ENCODE results near the gene STK17B. TPM values are rescaled to one million over a fixed set of nuclear protein-coding genes. Genes with fewer than 3 reads are reported as not detected.

Gene STK17B
- total RNA-seq, 1 experiment from 2014 or later, result 16.9 TPM

GRCh38 chr2:196201229-196202009 is 30.0 kb upstream of the STK17B start (continued):
- TF ChIP-seq REST (IDR thresholded peaks at IDR 0.05; ENCODE audit: low read depth) (no peak), FOSL1 (IDR thresholded peaks at IDR 0.05; ENCODE audit: low read depth) (no peak)

GRCh38 chr2:196200557-196200956 is 29.2 kb upstream of the STK17B start:
- no TSS peak for BruUV-seq (replicated peaks)
- no peak overlapping the region for H3K4me2 ChIP-seq (ENCODE audit: low read length)
- RAD21 ChIA-PET (ENCODE audit: low non-redundant PET in 1 of 2, low total read pairs in 2 of 2, uncharacterized antibody in 2 of 2, unreplicated experiment in 2 of 2), result no interaction called here
- no peaks in the 10 kb centered on the region for H3K9me2 ChIP-seq (ENCODE audit: insufficient read depth)
- H3K27ac ChIP-seq (ENCODE audit: low read depth, low read length), result no peak overlapping the region
- CTCF ChIA-PET, result no interaction called here
- H4K20me1 ChIP-seq (ENCODE audit: insufficient read depth), result no peaks in the 10 kb centered on the region
- H3K36me3 ChIP-seq (ENCODE audit: control insufficient read depth in 1 of 2, insufficient read depth in 2 of 2, low read length in 2 of 2), result no peaks in the 10 kb centered on the region
- intact Hi-C loops (cut with micrococcal nuclease), result no loop called here
- no peaks in the 10 kb centered on the region for H3K27me3 ChIP-seq (ENCODE audit: insufficient read depth, low read length)
- no peak for TF ChIP-seq ZBTB33 (IDR thresholded peaks at IDR 0.05; ENCODE audit: extremely low read depth, insufficient replicate concordance, low read length)
- TF ChIP-seq REST (IDR thresholded peaks at IDR 0.05; ENCODE audit: low read depth), result no peak
- no peak for TF ChIP-seq SP1 (IDR thresholded peaks at IDR 0.05; ENCODE audit: low read depth)
- no peak for TF ChIP-seq EZH2 (IDR thresholded peaks at IDR 0.05)
- no peak for TF ChIP-seq TCF7L2 (IDR thresholded peaks at IDR 0.05; ENCODE audit: borderline replicate concordance, extremely low read depth, insufficient read depth, insufficient read length)
- TF ChIP-seq YY1 (IDR thresholded peaks at IDR 0.05; ENCODE audit: extremely low read depth, insufficient replicate concordance, low read depth, low read length), result no peak
- no peak for TF ChIP-seq MAX (IDR thresholded peaks at IDR 0.05)
- no peak for TF ChIP-seq POLR2A (IDR thresholded peaks at IDR 0.05; ENCODE audit: borderline replicate concordance, extremely low read depth, insufficient read depth, insufficient read length)
- no peak for TF ChIP-seq CBX3 (IDR thresholded peaks at IDR 0.05; ENCODE audit: low read depth)
- TF ChIP-seq ATF3 (IDR thresholded peaks at IDR 0.05), result no peak
- no peak for TF ChIP-seq FOSL1 (IDR thresholded peaks at IDR 0.05; ENCODE audit: low read depth)
- no peak for TF ChIP-seq SIN3A (IDR thresholded peaks at IDR 0.05; ENCODE audit: low read depth)
- no peak overlapping the region for H2AFZ ChIP-seq (ENCODE audit: low read depth, low read length, poor library complexity, severe bottlenecking)
- H3K9me3 ChIP-seq (ENCODE audit: control insufficient read depth in 1 of 2, insufficient read depth in 1 of 2, low read depth in 1 of 2, low read length in 2 of 2), result no peaks in the 10 kb centered on the region
- no peak overlapping the region for H3K9ac ChIP-seq (ENCODE audit: low read length)
- DNase-seq (ENCODE audit: low read depth, low spot score) (no peak), ATAC-seq (no peak)
- no peak overlapping the region for H3K4me3 ChIP-seq (replicated peaks in 1 of 2; ENCODE audit: low read depth in 1 of 2, low read length in 2 of 2)
- POLR2A ChIA-PET, result no interaction called here
- H3K79me2 ChIP-seq (ENCODE audit: insufficient read depth, low read length), result no peaks in the 10 kb centered on the region
- no peaks in the 10 kb centered on the region for H3K4me1 ChIP-seq (ENCODE audit: control insufficient read depth in 1 of 2, insufficient read depth in 2 of 2, low read length in 2 of 2)

Measured in HCT116 (cell line).